ENCODE data around the gene LIN54.

- TF ChIP-seq CTCF (IDR thresholded peaks at IDR 0.05; ENCODE audit: low read length), result no peak
- no peak for TF ChIP-seq EZH2phosphoT487 (IDR thresholded peaks at IDR 0.05; ENCODE audit: low read length)
- TF ChIP-seq EZH2 (optimal IDR thresholded peaks at IDR 0.05; ENCODE audit: low read depth, low read length), result no peak
Measured at GRCh38 chr4:83012200-83012686, 1.6 kb upstream of the LIN54 start.
